Transverse colon (tissue), 4 donors: Measurements from ENCODE around the gene OR2A2. TPM values are rescaled to one million over a fixed set of nuclear protein-coding genes. Genes with fewer than 3 reads are reported as not detected.

Source experiments
- DNase-seq: peaks from one replicate; pipeline ENCODE4 v3.0.0-alpha.2; 2019
- H3K27ac ChIP-seq, 4 donors: fragments of 200-600 bp; sonication (generic); 2 replicates each; pipeline ENCODE4 v1.5.1; 2016 to 2018; ENCODE audit warnings: inconsistent platforms in 4 of 4
- H3K27me3 ChIP-seq: fragments of 200-600 bp; sonication (generic); 2 replicates; pipeline ENCODE4 v1.5.1; 2017; ENCODE audit warnings: inconsistent platforms
- H3K36me3 ChIP-seq, 4 donors: fragments of 200-600 bp; sonication (generic); 2 replicates each; pipeline ENCODE4 v1.5.1; 2017 to 2019; ENCODE audit warnings: inconsistent platforms in 4 of 4
- H3K4me1 ChIP-seq, 4 donors: fragments of 200-600 bp; sonication (generic); 2 replicates each; pipeline ENCODE4 v1.5.1; 2017 to 2020; ENCODE audit warnings: inconsistent platforms in 4 of 4
- H3K4me3 ChIP-seq, 4 donors: fragments of 200-600 bp; sonication (generic); 1 replicate in 1 of 4; 2 replicates in 3 of 4; pipeline versions ENCODE4 v1.5.1 to v1.6.1; 2017 to 2019; ENCODE audit warnings: inconsistent platforms in 4 of 4
- H3K9me3 ChIP-seq, 2 donors: fragments of 200-600 bp; sonication (generic); 2 replicates each; pipeline ENCODE4 v1.5.1; 2017 to 2019; ENCODE audit warnings: inconsistent platforms in 2 of 2
- EP300 ChIP-seq: sonication (generic); formaldehyde crosslinking; IDR thresholded peaks from one replicate; pipeline ENCODE4 v1.6.1; 2017; ENCODE audit warnings: antibody characterized with exemption, low read depth
- POLR2A ChIP-seq: fragments of 450-650 bp; IDR thresholded peaks from one replicate; pipeline ENCODE4 v1.6.1; 2016; ENCODE audit warnings: antibody characterized with exemption, mild to moderate bottlenecking, moderate library complexity
- POLR2AphosphoS5 ChIP-seq, 3 donors: sonication (generic); formaldehyde crosslinking; IDR thresholded peaks; one replicate each; pipeline ENCODE4 v1.6.1; 2016; ENCODE audit warnings: antibody characterized with exemption in 3 of 3
- WGBS, 2 donors: methylation state at CpG; one replicate each; pipeline ENCODE4 v1.1.5; 2018; ENCODE audit warnings: low coverage in 1 of 2; 5-methylcytosine and 5-hydroxymethylcytosine counted together
- in situ Hi-C, 4 donors: fragments of 200-750 bp; cut with MboI; loops; one replicate each; pipeline versions ENCODE4 v1.15.0 to v1.15.1; 2017; ENCODE audit warnings: low sequenced_read_pairs in 3 of 4, low pct_ligation_motif_present in 1 of 4, low pct_unique_long_range_greater_than_20kb in 1 of 4
- intact Hi-C: fragments of 100-400 bp; cut with DNase I; formaldehyde crosslinking; loops from one replicate; pipeline ENCODE4 v1.15.1; 2023; ENCODE audit warnings: low total_unique reads
- small RNA-seq, 4 donors: library from RNA; depleted of rRNA; stranded (forward); fragments of <200 nt; gene quantifications; one replicate each; pipeline ENCODE3, GENCODE V24; 2016
- total RNA-seq, 4 donors: library from RNA; depleted of rRNA; stranded (reverse); fragments of >200 nt; gene quantifications; one replicate each; pipeline ENCODE4 v1.1.0, GENCODE V29; 2016
- TF ChIP-seq, protein P1 (sequence below), 5 experiments: fragments of 200-600 bp in 3 of 5; fragments of 450-650 bp in 2 of 5; sonication (generic) in 3 of 5; IDR thresholded peaks; 1 replicate in 2 of 5; 2 replicates in 3 of 5; pipeline ENCODE4 v1.5.1; 2016 to 2017; ENCODE audit warnings: antibody characterized with exemption in 5 of 5, inconsistent platforms in 3 of 5, mild to moderate bottlenecking in 2 of 5, moderate library complexity in 1 of 5

OR2A2 gene
- total RNA-seq, 4 donors from 2014 or later: not detected

DNA sequence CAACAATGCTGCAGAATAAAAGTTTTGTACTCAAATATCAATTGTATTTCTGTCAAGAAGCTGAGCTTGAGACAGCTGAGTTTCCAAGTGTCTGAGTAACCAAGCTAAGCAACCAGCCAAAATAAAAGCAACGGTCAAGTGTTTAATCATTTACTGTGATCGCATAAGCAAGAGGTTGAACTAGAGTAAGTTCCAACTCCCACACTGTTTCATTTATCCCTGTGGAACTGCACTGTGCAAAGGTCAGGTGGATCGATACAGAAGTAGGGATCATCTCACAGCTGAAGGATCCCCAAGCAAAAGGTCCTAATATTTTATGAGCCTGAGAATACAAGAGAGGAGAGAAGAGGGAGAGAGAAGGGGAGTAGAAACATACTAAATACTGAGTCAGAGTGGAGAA, 35.0 kb downstream of the OR2A2 start:
- DNase-seq: no peak
- H3K9me3 ChIP-seq: peaks cover 11 to 16% of the 10 kb centered on the region in 2 donors
- no peak overlapping the region for H3K27ac ChIP-seq
- H3K36me3 ChIP-seq: no peaks in the 10 kb centered on the region
- intact Hi-C loops: no loop called here
- 96 to 97% methylated on average over 3 of the region's 3 CpGs for WGBS, 2 donors
- H3K27me3 ChIP-seq: no peaks in the 10 kb centered on the region
- TF ChIP-seq EP300 (no peak), POLR2A (no peak), POLR2AphosphoS5 (IDR thresholded peaks at IDR 0.05) (no peak)
- TF ChIP-seq, protein P1, sequence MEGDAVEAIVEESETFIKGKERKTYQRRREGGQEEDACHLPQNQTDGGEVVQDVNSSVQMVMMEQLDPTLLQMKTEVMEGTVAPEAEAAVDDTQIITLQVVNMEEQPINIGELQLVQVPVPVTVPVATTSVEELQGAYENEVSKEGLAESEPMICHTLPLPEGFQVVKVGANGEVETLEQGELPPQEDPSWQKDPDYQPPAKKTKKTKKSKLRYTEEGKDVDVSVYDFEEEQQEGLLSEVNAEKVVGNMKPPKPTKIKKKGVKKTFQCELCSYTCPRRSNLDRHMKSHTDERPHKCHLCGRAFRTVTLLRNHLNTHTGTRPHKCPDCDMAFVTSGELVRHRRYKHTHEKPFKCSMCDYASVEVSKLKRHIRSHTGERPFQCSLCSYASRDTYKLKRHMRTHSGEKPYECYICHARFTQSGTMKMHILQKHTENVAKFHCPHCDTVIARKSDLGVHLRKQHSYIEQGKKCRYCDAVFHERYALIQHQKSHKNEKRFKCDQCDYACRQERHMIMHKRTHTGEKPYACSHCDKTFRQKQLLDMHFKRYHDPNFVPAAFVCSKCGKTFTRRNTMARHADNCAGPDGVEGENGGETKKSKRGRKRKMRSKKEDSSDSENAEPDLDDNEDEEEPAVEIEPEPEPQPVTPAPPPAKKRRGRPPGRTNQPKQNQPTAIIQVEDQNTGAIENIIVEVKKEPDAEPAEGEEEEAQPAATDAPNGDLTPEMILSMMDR (IDR thresholded peaks at IDR 0.05): no peak
- no peaks in the 10 kb centered on the region for H3K4me1 ChIP-seq
- in situ Hi-C loops: no loop called here
- H3K4me3 ChIP-seq: no peak overlapping the region

DNA sequence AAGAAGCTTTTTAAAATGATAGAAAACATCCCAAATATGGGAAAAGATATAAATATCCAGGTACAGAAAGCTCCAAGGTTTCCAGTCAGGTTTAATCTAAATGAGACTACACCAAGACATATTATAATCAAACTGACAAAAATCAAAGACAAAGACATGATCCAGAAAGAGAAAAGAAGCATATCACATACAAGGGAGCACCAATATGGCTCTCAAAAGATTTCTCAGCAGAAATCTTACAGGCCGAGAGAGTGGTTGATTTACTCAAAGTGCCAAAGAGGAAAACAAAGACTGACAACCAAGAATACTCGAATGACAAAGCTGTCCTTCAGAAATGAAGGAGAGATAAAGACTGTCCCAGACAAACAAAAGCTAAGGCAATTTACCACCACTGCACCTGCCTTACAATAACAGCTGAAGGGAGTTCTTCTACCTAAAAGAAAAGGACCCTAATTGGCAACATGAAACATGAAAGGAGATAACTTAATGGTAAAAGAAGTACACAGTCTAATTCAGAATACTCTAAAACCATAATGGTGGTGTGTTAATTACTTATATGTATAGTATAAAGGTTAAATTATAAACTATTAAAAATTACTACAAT, 38.9 kb downstream of the OR2A2 start:
- in situ Hi-C loops (no loop called here), intact Hi-C loops (no loop called here)
- 69 to 79% methylated on average over 2 of the region's 2 CpGs for WGBS, 2 donors
- H3K27me3 ChIP-seq: no peaks in the 10 kb centered on the region
- H3K4me1 ChIP-seq: no peaks in the 10 kb centered on the region
- no peak for TF ChIP-seq EP300
- no peak for TF ChIP-seq POLR2A
- TF ChIP-seq, protein P1 (IDR thresholded peaks at IDR 0.05): no peak
- no peak for TF ChIP-seq POLR2AphosphoS5 (IDR thresholded peaks at IDR 0.05)
- H3K9me3 ChIP-seq: peaks cover 20 to 22% of the 10 kb centered on the region in 2 donors
- no peaks in the 10 kb centered on the region for H3K36me3 ChIP-seq
- H3K27ac ChIP-seq: no peak overlapping the region
- no peak for DNase-seq
- no peak overlapping the region for H3K4me3 ChIP-seq

DNA sequence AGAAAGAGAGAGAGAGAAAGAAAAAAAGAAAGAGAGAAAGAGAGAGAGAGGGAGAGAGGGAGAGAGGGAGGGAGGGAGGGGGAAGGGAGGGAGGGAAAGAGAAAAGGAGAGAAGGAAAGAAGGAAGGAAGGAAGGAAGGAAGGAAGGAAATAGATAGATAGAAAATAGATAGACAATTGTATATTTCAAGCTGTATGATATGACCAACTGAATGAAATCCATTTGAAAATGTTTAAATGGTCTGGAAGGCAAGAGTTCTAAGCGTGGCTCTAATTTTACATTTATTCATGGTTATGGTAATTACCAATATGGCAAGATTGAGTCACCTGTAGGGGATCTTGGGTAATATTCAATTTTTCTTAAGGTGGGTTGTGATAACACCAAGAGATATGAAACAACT, 49.5 kb downstream of the OR2A2 start:
- in situ Hi-C loops: loop anchor here in 1 of 4 donors (25.0 kb wide), 1 partner anchor 228 kb away; no protein-coding TSS in a partner anchor
- 87 to 93% methylated on average over 1 of the region's 1 CpG for WGBS, 2 donors
- H3K4me1 ChIP-seq: no peaks in the 10 kb centered on the region
- H3K4me3 ChIP-seq: no peak overlapping the region
- H3K9me3 ChIP-seq: no peaks in the 10 kb centered on the region
- intact Hi-C loops: no loop called here
- H3K36me3 ChIP-seq: no peaks in the 10 kb centered on the region
- no peak for DNase-seq
- no peak overlapping the region for H3K27ac ChIP-seq
- no peaks in the 10 kb centered on the region for H3K27me3 ChIP-seq
- TF ChIP-seq POLR2AphosphoS5 (IDR thresholded peaks at IDR 0.05) (no peak), POLR2A (no peak), EP300 (no peak)
- TF ChIP-seq, protein P1 (IDR thresholded peaks at IDR 0.05): no peak

Small RNA genes within 50 kb of the gene (small RNA-seq; reads per million reads assigned to genes)
- 0 reads per million in 4 donors for gene OR2A41P

Other genes with a start within 250 kb of the OR2A2 start
- gene TCAF1, start 207.4 kb upstream of the OR2A2 start, total RNA-seq: 10 to 100 TPM in 3 of 4 donors, 1 to 10 TPM in 1; 8.6 to 38.6 (median 33.1) TPM
- not detected for gene OR2F2, start 174.3 kb upstream of the OR2A2 start, total RNA-seq
- gene OR2F1, start 154.7 kb upstream of the OR2A2 start, total RNA-seq: not detected
- gene OR6B1, start 109.3 kb upstream of the OR2A2 start, total RNA-seq: not detected
- gene OR2A5, start 60.6 kb upstream of the OR2A2 start, total RNA-seq: not detected
- not detected for gene OR2A25, start 39.8 kb upstream of the OR2A2 start, total RNA-seq
- not detected for gene OR2A12, start 23.3 kb upstream of the OR2A2 start, total RNA-seq
- gene OR2A14, start 13.6 kb downstream of the OR2A2 start, total RNA-seq: not detected
- gene CTAGE4, start 73.9 kb downstream of the OR2A2 start, total RNA-seq: 10 to 100 TPM in 3 of 4 donors, 1 to 10 TPM in 1; 7.8 to 63.3 (median 34.1) TPM
- 10 to 100 TPM in 3 of 4 donors, 1 to 10 TPM in 1; 4.6 to 29.1 (median 26.3) TPM for gene ARHGEF35, start 86.2 kb downstream of the OR2A2 start, total RNA-seq
- not detected for gene OR2A42, start 130.0 kb downstream of the OR2A2 start, total RNA-seq
- 10 to 100 TPM; 14.1 to 50.9 (median 25.1) TPM for gene OR2A7, start 155.2 kb downstream of the OR2A2 start, total RNA-seq
- 10 to 100 TPM in 1 of 4 donors, 1 to 10 TPM in 2, not detected in 1; 3.2 to 10.3 (median 6.4) TPM for gene CTAGE8, start 159.7 kb downstream of the OR2A2 start, total RNA-seq
- not detected for gene OR2A1, start 202.8 kb downstream of the OR2A2 start, total RNA-seq
- 100 to 1,000 TPM in 1 of 4 donors, 10 to 100 TPM in 3; 49.6 to 112 (median 64.3) TPM for gene ARHGEF5, start 245.8 kb downstream of the OR2A2 start, total RNA-seq